ENCODE results near the gene NDUFA9. TPM values are rescaled to one million over a fixed set of nuclear protein-coding genes. Genes with fewer than 3 reads are reported as not detected.

The NDUFA9 gene
- 56.0 and 56.2 TPM in 2 replicates for polyA plus RNA-seq (2013)

DNA sequence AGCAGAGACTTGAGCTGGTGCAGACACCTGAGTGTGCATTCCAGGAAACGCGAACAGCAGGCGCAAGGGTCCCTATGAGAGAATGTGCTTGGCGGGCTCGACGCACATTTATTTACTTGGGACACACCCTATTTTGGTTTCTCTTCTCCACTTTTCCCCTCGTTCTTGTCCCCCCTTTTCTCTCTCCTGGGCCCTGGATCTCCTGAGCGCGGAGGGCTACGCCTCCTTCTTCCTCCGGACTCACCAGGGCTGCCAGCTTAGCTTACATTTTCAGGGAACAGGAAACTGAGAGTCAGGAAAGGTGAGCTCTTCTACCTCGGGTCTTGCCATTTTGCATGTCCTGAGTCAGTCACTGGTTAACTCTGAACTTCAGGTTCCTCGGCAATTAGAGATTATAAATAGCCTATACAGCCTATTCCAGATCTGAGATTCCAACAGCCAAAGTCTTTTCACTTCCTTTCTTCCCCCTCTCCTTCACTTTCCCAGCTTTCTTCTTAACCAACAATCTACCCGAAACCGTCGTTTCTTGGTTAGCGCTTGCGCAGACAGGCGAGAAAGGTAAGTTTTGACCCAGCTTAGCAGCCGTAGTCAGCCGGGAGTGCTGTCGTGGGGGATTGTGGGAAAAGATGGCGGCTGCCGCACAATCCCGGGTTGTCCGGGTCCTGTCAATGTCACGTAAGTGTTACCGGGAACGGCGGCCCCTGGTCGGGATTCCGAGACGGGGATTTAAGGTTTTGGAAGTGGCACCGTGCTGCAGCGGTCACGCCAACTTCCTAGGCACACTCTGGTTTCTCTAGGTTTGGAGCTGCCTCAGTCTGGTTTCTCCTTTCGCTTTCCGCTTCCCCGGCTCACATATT, at the start of gene NDUFA9, which contains the start of gene AKAP3:
Gene NDUFA9, plus strand, starts transcription at position 614 of the 857 bp plus-strand sequence. Its CDS starts 13 bp downstream, at position 627.
Gene AKAP3, minus strand, starts transcription at position 551 of the 857 bp plus-strand sequence. CDS start 10,855 bp downstream, outside the sequence.
- H4K12ac ChIP-seq (ENCODE audit: low read depth, low read length): peak within 1 kb of the TSS; percentile 87
- H2AK5ac ChIP-seq (ENCODE audit: low read length): peak within 1 kb of the TSS; percentile 53
- H3K18ac ChIP-seq (ENCODE audit: low read length): peak within 1 kb of the TSS; percentile 90
- peak within 1 kb of the TSS; percentile 98 for H4K8ac ChIP-seq (ENCODE audit: low read depth, low read length)
- no peak within 1 kb of the TSS for H2BK12ac ChIP-seq (ENCODE audit: low read length)
- H3K4ac ChIP-seq (ENCODE audit: low read depth, low read length): peak within 1 kb of the TSS; percentile 86
- peak within 1 kb of the TSS; percentile 80 for H3K4me2 ChIP-seq (ENCODE audit: low read length)
- H3K79me1 ChIP-seq (ENCODE audit: low read length): peaks cover 8% of the 10 kb centered on the region
- peak within 1 kb of the TSS; percentile 97 for H3K9ac ChIP-seq (ENCODE audit: low read length)
- no CpG with 5 or more reads among the region's 39 CpGs for WGBS (ENCODE audit: extremely low coverage, insufficient coverage, insufficient read length)
- H2AFZ ChIP-seq (ENCODE audit: insufficient read depth, low read length, poor library complexity): peak within 1 kb of the TSS; percentile 92
- H3K14ac ChIP-seq (ENCODE audit: low read length): peak within 1 kb of the TSS; percentile 93
- H3K79me2 ChIP-seq (ENCODE audit: control insufficient read depth, insufficient read depth, low read length, poor library complexity): peaks cover 6% of the 10 kb centered on the region
- H2BK5ac ChIP-seq (ENCODE audit: low read depth, low read length, poor library complexity): peak within 1 kb of the TSS; percentile 50
- H3K36me3 ChIP-seq (ENCODE audit: control insufficient read depth in 1 of 2, insufficient read depth in 2 of 2, low read length in 2 of 2): no peaks in the 10 kb centered on the region
- H3K27me3 ChIP-seq (ENCODE audit: insufficient read depth, low read length): no peaks in the 10 kb centered on the region
- H2BK120ac ChIP-seq (ENCODE audit: insufficient read depth, low read length, poor library complexity): peak within 1 kb of the TSS; percentile 81
- peak; percentile 75 to 86 for DNase-seq
- H4K91ac ChIP-seq (ENCODE audit: low read depth, low read length): peak within 1 kb of the TSS; percentile 95
- peak within 1 kb of the TSS; percentile 93 for H3K4me3 ChIP-seq (ENCODE audit: low read depth, low read length)
- H3K23ac ChIP-seq (ENCODE audit: low read length): no peak within 1 kb of the TSS
- no peaks in the 10 kb centered on the region for H3K9me3 ChIP-seq (ENCODE audit: insufficient read depth, low read depth, low read length)
- peak within 1 kb of the TSS; percentile 64 for H3K27ac ChIP-seq (ENCODE audit: low read depth, low read length)
- H3K4me1 ChIP-seq (ENCODE audit: control insufficient read depth in 1 of 2, insufficient read depth in 2 of 2, low read length in 2 of 2): no peaks in the 10 kb centered on the region

DNA sequence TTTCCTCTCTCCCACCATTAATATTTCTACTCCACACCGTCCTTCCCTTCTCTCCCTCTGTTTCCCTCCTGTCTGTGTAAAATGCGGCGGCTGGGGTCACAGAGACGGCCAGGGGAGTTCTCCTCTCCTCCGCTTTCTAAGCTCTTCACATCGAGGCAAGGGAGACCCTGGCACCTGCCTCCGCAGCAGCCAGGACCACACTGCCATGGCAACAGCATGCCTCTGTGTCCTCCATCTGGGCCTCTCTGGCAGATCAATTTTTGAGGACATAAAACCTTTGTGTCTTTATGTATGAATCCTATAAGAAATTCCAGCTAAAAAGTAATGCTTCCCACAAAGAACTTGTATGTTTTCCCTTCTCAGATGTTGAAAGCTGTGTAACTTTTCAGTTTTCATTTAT, 45.5 kb upstream of the NDUFA9 start:
- Histone ChIP-seq H3K27me3 (ENCODE audit: insufficient read depth, low read length) (no peaks in the 10 kb centered on the region), H4K12ac (ENCODE audit: low read depth, low read length) (no peak overlapping the region), H3K4ac (ENCODE audit: low read depth, low read length) (no peak overlapping the region), H3K18ac (ENCODE audit: low read length) (no peak overlapping the region), H2BK120ac (ENCODE audit: insufficient read depth, low read length, poor library complexity) (no peak overlapping the region), H3K4me2 (ENCODE audit: low read length) (no peak overlapping the region), H3K23ac (ENCODE audit: low read length) (no peak overlapping the region), H3K9ac (ENCODE audit: low read length) (no peak overlapping the region), H4K91ac (ENCODE audit: low read depth, low read length) (no peak overlapping the region), H2AK5ac (ENCODE audit: low read length) (no peak overlapping the region), H3K4me1 (ENCODE audit: control insufficient read depth in 1 of 2, insufficient read depth in 2 of 2, low read length in 2 of 2) (no peaks in the 10 kb centered on the region), H3K14ac (ENCODE audit: low read length) (no peak overlapping the region), H3K9me3 (ENCODE audit: insufficient read depth, low read depth, low read length) (no peaks in the 10 kb centered on the region), H3K27ac (ENCODE audit: low read depth, low read length) (no peak overlapping the region), H3K36me3 (ENCODE audit: control insufficient read depth in 1 of 2, insufficient read depth in 2 of 2, low read length in 2 of 2) (no peaks in the 10 kb centered on the region), H4K8ac (ENCODE audit: low read depth, low read length) (no peak overlapping the region), H2BK12ac (ENCODE audit: low read length) (no peak overlapping the region), H3K79me1 (ENCODE audit: low read length) (no peaks in the 10 kb centered on the region), H2AFZ (ENCODE audit: insufficient read depth, low read length, poor library complexity) (no peak overlapping the region), H3K4me3 (ENCODE audit: low read depth, low read length) (no peak overlapping the region), H2BK5ac (ENCODE audit: low read depth, low read length, poor library complexity) (no peak overlapping the region), H3K79me2 (ENCODE audit: control insufficient read depth, insufficient read depth, low read length, poor library complexity) (peaks cover 2% of the 10 kb centered on the region)
- WGBS (ENCODE audit: extremely low coverage, insufficient coverage, insufficient read length): 100% methylated on average over 1 of the region's 7 CpGs
- no peak for DNase-seq

GRCh38 chr12:4603946-4604345, 45.0 kb upstream of the NDUFA9 start:
- no peaks in the 10 kb centered on the region for H3K36me3 ChIP-seq (ENCODE audit: control insufficient read depth in 1 of 2, insufficient read depth in 2 of 2, low read length in 2 of 2)
- no peak overlapping the region for H2BK12ac ChIP-seq (ENCODE audit: low read length)
- H3K4me2 ChIP-seq (ENCODE audit: low read length): no peak overlapping the region
- peaks cover 2% of the 10 kb centered on the region for H3K79me2 ChIP-seq (ENCODE audit: control insufficient read depth, insufficient read depth, low read length, poor library complexity)
- H3K4me3 ChIP-seq (ENCODE audit: low read depth, low read length): no peak overlapping the region
- H3K9ac ChIP-seq (ENCODE audit: low read length): no peak overlapping the region
- H3K23ac ChIP-seq (ENCODE audit: low read length): no peak overlapping the region
- WGBS (ENCODE audit: extremely low coverage, insufficient coverage, insufficient read length): no CpG with 5 or more reads among the region's 1 CpG
- no peaks in the 10 kb centered on the region for H3K4me1 ChIP-seq (ENCODE audit: control insufficient read depth in 1 of 2, insufficient read depth in 2 of 2, low read length in 2 of 2)
- no peaks in the 10 kb centered on the region for H3K27me3 ChIP-seq (ENCODE audit: insufficient read depth, low read length)
- H3K4ac ChIP-seq (ENCODE audit: low read depth, low read length): no peak overlapping the region
- H3K79me1 ChIP-seq (ENCODE audit: low read length): no peaks in the 10 kb centered on the region
- no peak overlapping the region for H4K12ac ChIP-seq (ENCODE audit: low read depth, low read length)
- H4K8ac ChIP-seq (ENCODE audit: low read depth, low read length): no peak overlapping the region
- H3K14ac ChIP-seq (ENCODE audit: low read length): no peak overlapping the region
- no peak overlapping the region for H4K91ac ChIP-seq (ENCODE audit: low read depth, low read length)
- no peak overlapping the region for H3K27ac ChIP-seq (ENCODE audit: low read depth, low read length)
- no peak overlapping the region for H2AK5ac ChIP-seq (ENCODE audit: low read length)
- H3K18ac ChIP-seq (ENCODE audit: low read length): no peak overlapping the region
- DNase-seq: no peak
- H2BK120ac ChIP-seq (ENCODE audit: insufficient read depth, low read length, poor library complexity): no peak overlapping the region
- H2BK5ac ChIP-seq (ENCODE audit: low read depth, low read length, poor library complexity): no peak overlapping the region
- H3K9me3 ChIP-seq (ENCODE audit: insufficient read depth, low read depth, low read length): no peaks in the 10 kb centered on the region
- no peak overlapping the region for H2AFZ ChIP-seq (ENCODE audit: insufficient read depth, low read length, poor library complexity)

DNA sequence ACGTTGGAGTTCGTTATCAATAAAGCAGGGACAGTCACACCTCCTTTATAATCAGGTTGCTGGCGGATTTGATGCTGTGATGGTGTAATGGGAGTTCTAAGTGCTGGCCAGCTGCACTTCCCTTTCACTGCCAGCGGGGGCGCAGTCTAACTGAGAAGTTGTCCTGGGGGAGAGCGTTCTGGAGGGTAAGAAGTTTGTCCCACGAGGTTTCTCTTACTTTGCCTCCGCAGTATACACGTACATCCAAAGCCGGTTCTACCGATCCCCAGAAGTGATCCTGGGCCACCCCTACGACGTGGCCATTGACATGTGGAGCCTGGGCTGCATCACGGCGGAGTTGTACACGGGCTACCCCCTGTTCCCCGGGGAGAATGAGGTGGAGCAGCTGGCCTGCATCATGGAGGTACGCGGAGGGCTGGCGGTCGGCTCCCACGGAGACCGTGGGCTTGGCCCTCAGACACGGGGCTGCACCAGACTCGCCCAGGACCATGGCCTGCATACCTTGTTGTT, 44.2 kb upstream of the NDUFA9 start:
- H2BK5ac ChIP-seq (ENCODE audit: low read depth, low read length, poor library complexity): peak overlapping the region; percentile 23
- DNase-seq: peak; percentile 41 to 87
- H2BK12ac ChIP-seq (ENCODE audit: low read length): no peak overlapping the region
- H3K4ac ChIP-seq (ENCODE audit: low read depth, low read length): peak overlapping the region; percentile 9
- peak overlapping the region; percentile 68 for H2AFZ ChIP-seq (ENCODE audit: insufficient read depth, low read length, poor library complexity)
- peak overlapping the region; percentile 67 for H3K14ac ChIP-seq (ENCODE audit: low read length)
- H4K91ac ChIP-seq (ENCODE audit: low read depth, low read length): peak overlapping the region; percentile 71
- peak overlapping the region; percentile 96 for H3K9ac ChIP-seq (ENCODE audit: low read length)
- H3K36me3 ChIP-seq (ENCODE audit: control insufficient read depth in 1 of 2, insufficient read depth in 2 of 2, low read length in 2 of 2): no peaks in the 10 kb centered on the region
- no peaks in the 10 kb centered on the region for H3K9me3 ChIP-seq (ENCODE audit: insufficient read depth, low read depth, low read length)
- H3K4me2 ChIP-seq (ENCODE audit: low read length): peak overlapping the region; percentile 75
- H4K8ac ChIP-seq (ENCODE audit: low read depth, low read length): peak overlapping the region; percentile 87
- no peaks in the 10 kb centered on the region for H3K27me3 ChIP-seq (ENCODE audit: insufficient read depth, low read length)
- H3K79me2 ChIP-seq (ENCODE audit: control insufficient read depth, insufficient read depth, low read length, poor library complexity): peaks cover 2% of the 10 kb centered on the region
- H3K18ac ChIP-seq (ENCODE audit: low read length): peak overlapping the region; percentile 66
- no peaks in the 10 kb centered on the region for H3K79me1 ChIP-seq (ENCODE audit: low read length)
- WGBS (ENCODE audit: extremely low coverage, insufficient coverage, insufficient read length): no CpG with 5 or more reads among the region's 25 CpGs
- no peak overlapping the region for H2AK5ac ChIP-seq (ENCODE audit: low read length)
- H4K12ac ChIP-seq (ENCODE audit: low read depth, low read length): peak overlapping the region; percentile 73
- no peak overlapping the region for H3K27ac ChIP-seq (ENCODE audit: low read depth, low read length)
- peak overlapping the region; percentile 19 for H2BK120ac ChIP-seq (ENCODE audit: insufficient read depth, low read length, poor library complexity)
- H3K4me3 ChIP-seq (ENCODE audit: low read depth, low read length): peak overlapping the region; percentile 95
- no peak overlapping the region for H3K23ac ChIP-seq (ENCODE audit: low read length)
- no peaks in the 10 kb centered on the region for H3K4me1 ChIP-seq (ENCODE audit: control insufficient read depth in 1 of 2, insufficient read depth in 2 of 2, low read length in 2 of 2)

Measured in trophoblast cell (in vitro differentiated cells and primary cell).